Muscle layer of colon (tissue), 2 donors: Measurements from ENCODE around the gene POLR2L.

Experiments
- H3K27ac ChIP-seq: one replicate; pipeline ENCODE4 v1.7.0; 2013; ENCODE audit warnings: low read depth, mild to moderate bottlenecking, low read length, moderate library complexity
- H3K27me3 ChIP-seq, 2 donors: one replicate each; pipeline ENCODE4 v1.7.0; 2013; ENCODE audit warnings: low read length in 2 of 2, mild to moderate bottlenecking in 2 of 2; ENCODE audit not compliant: insufficient read depth in 2 of 2, control insufficient read depth in 1 of 2
- H3K36me3 ChIP-seq: one replicate; pipeline ENCODE4 v1.7.0; 2013; ENCODE audit warnings: mild to moderate bottlenecking, low read length; ENCODE audit not compliant: insufficient read depth
- H3K4me1 ChIP-seq: one replicate; pipeline ENCODE4 v1.7.0; 2013; ENCODE audit warnings: mild to moderate bottlenecking, low read length; ENCODE audit not compliant: insufficient read depth
- H3K4me3 ChIP-seq, 2 donors: one replicate each; pipeline ENCODE4 v1.7.0; 2013; ENCODE audit warnings: low read length in 2 of 2, low read depth in 1 of 2, mild to moderate bottlenecking in 1 of 2, moderate library complexity in 1 of 2
- H3K9ac ChIP-seq: one replicate; pipeline ENCODE4 v1.7.0; 2013; ENCODE audit warnings: low read length
- H3K9me3 ChIP-seq: one replicate; pipeline ENCODE4 v1.7.0; 2013; ENCODE audit warnings: mild to moderate bottlenecking, low read length
- donor health status: abdominal sarcoma.
- donor health status: Adenocarcinoma of cecum.

The POLR2L gene

DNA sequence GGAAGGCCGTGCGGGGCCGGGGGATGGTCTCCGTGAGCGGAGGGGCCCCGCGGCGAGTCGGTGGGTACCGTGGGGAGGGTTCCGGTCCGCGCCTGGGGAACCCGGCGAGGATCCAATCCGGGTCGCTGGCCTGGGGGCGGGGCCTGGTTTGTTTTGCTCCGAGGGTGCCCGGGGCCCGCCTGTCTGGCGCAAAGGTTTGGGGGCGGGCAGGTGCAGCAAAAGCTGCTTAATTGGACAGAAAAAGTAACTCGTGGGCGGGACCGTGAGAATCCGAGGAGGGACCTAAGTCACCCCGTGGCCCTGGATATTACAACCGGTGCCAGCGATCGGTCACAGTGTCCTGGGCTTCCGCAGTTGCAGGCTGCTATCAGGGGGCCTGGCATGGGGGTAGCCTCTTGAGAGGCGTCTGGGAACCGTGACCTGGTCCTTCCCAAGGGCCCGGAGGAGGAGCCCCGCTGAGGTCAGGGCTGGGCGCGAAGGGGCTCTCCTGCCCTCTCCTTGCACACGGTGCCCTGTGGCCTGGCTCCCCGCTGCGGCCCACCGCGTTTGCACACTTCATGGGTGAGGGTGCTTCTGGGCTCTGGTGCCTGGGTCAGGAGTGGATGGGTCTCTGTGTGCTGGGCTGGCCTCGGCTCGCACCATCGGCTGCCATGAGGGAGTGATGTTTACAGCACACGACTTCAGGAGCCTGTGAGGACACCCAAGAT, 22.2 kb downstream of the POLR2L start:
- H3K9ac ChIP-seq, result peak overlapping the region; percentile 57
- H3K4me3 ChIP-seq, result peak overlapping the region; percentile 77 to 81
- H3K27ac ChIP-seq, result peak overlapping the region; percentile 93
- peaks cover 13% of the 10 kb centered on the region for H3K36me3 ChIP-seq
- no peaks in the 10 kb centered on the region for H3K9me3 ChIP-seq
- peaks cover 2 to 7% of the 10 kb centered on the region in 2 donors for H3K27me3 ChIP-seq
- peaks cover 22% of the 10 kb centered on the region for H3K4me1 ChIP-seq

GRCh38 chr11:819129-819931, 23.0 kb downstream of the POLR2L start:
- H3K4me3 ChIP-seq, result peak overlapping the region; percentile 77 to 81
- no peaks in the 10 kb centered on the region for H3K9me3 ChIP-seq
- H3K27ac ChIP-seq, result peak overlapping the region; percentile 93
- peak overlapping the region; percentile 68 for H3K9ac ChIP-seq
- H3K36me3 ChIP-seq, result peaks cover 6% of the 10 kb centered on the region
- H3K4me1 ChIP-seq, result peaks cover 22% of the 10 kb centered on the region
- no peaks in the 10 kb centered on the region for H3K27me3 ChIP-seq

DNA sequence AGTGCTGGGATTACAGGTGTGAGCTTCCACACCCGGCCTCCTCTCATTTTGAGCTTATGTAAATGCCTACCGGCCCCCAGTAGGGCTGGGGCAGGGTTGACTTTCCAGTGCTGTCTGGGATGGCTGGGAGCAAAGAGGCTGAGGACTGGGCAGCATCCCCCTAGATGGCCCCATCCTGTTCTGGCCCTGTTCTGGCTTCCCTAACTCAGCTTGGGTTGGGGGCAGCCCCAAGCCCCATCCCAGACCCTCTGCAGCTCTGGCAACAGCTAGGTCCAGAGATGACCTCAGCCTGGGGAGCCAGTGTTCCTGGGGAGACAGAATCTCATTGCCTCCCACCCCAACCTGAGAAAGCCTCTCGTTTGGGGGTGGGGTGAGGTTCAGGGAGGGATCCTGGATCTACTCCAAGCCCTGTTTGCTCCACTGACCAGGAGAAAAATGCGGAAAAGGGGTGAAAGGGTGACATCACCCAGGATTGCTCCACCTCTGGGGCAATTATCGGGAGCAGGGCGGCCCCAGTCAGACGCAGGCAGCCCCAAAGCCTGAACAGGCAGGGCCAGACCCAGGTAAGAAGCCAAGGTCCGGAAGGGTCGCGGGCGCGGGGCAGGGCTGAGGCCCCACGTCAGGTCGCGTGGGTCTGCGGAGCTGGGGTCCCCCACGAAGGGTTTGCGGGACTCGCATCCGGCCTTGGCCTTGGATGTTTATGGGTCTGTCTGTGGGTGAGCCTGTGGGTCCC, 23.8 kb downstream of the POLR2L start, which contains the start of gene PNPLA2:
PNPLA2 (plus strand) TSS at position 519 of the 733 bp plus-strand sequence. CDS start 805 bp downstream, outside the sequence.
- H3K4me1 ChIP-seq, result peaks cover 22% of the 10 kb centered on the region
- H3K4me3 ChIP-seq, result peak within 1 kb of the TSS; percentile 77 to 81
- H3K27me3 ChIP-seq, result no peaks in the 10 kb centered on the region
- peak within 1 kb of the TSS; percentile 68 for H3K9ac ChIP-seq
- no peaks in the 10 kb centered on the region for H3K36me3 ChIP-seq
- H3K27ac ChIP-seq, result peak within 1 kb of the TSS; percentile 93
- no peaks in the 10 kb centered on the region for H3K9me3 ChIP-seq

GRCh38 chr11:816433-816779, 25.9 kb downstream of the POLR2L start:
- Histone ChIP-seq H3K27ac (no peak overlapping the region), H3K4me1 (peaks cover 22% of the 10 kb centered on the region), H3K27me3 (no peaks in the 10 kb centered on the region), H3K4me3 (no peak overlapping the region), H3K9me3 (no peaks in the 10 kb centered on the region), H3K9ac (no peak overlapping the region), H3K36me3 (peaks cover 20% of the 10 kb centered on the region)

GRCh38 chr11:815675-816432, 26.5 kb downstream of the POLR2L start:
- peaks cover 22% of the 10 kb centered on the region for H3K4me1 ChIP-seq
- H3K27ac ChIP-seq, result no peak overlapping the region
- peaks cover 26% of the 10 kb centered on the region for H3K36me3 ChIP-seq
- H3K4me3 ChIP-seq, result no peak overlapping the region
- no peak overlapping the region for H3K9ac ChIP-seq
- no peaks in the 10 kb centered on the region for H3K27me3 ChIP-seq
- no peaks in the 10 kb centered on the region for H3K9me3 ChIP-seq

DNA sequence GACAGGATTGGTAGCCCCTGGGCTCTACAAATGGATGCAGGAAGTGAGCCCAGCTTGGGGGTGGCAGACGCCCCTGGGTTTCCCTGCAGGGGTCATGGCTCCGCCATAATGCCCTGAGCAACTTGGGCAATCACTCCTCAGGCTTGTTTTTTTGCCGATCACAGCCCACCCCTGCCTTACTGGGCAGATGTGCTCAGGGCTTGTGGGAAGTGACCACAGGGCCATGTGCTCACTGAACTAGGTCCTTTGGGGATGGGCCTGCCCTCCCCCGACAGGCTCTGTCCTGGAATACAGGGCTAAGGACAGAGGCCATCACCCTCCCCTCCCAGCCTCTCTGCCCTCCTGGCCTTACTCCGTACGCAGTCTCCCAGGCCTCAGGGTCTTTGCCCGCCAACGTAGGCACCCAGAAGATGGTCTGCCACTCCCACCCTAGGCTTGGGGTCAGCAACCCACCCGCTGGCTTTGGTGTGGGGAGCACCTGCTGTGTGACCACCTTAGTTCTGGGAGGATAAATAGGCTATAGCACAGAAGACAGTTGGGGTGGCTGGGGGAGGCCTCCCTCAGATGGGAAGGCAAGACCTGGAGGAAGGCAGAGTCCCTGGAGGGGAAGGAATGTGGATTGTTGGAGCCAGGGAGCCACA, 28.8 kb downstream of the POLR2L start:
- H3K9ac ChIP-seq, result no peak overlapping the region
- H3K27ac ChIP-seq, result no peak overlapping the region
- H3K4me3 ChIP-seq, result no peak overlapping the region
- H3K9me3 ChIP-seq, result no peaks in the 10 kb centered on the region
- peaks cover 22% of the 10 kb centered on the region for H3K4me1 ChIP-seq
- H3K27me3 ChIP-seq, result no peaks in the 10 kb centered on the region
- H3K36me3 ChIP-seq, result peaks cover 26% of the 10 kb centered on the region

- no peaks in the 10 kb centered on the region for H3K9me3 ChIP-seq
- no peak overlapping the region for H3K27ac ChIP-seq
- no peak overlapping the region for H3K9ac ChIP-seq
Measured at GRCh38 chr11:813072-813455, 29.3 kb downstream of the POLR2L start.

GRCh38 chr11:812390-812789, 29.9 kb downstream of the POLR2L start:
- Histone ChIP-seq H3K36me3 (peaks cover 26% of the 10 kb centered on the region), H3K4me1 (peaks cover 22% of the 10 kb centered on the region), H3K9ac (no peak overlapping the region), H3K27ac (no peak overlapping the region), H3K9me3 (no peaks in the 10 kb centered on the region), H3K27me3 (no peaks in the 10 kb centered on the region), H3K4me3 (no peak overlapping the region)

More at GRCh38 chr11:813072-813455, 29.3 kb downstream of the POLR2L start:
- peaks cover 26% of the 10 kb centered on the region for H3K36me3 ChIP-seq
- no peak overlapping the region for H3K4me3 ChIP-seq
- peaks cover 22% of the 10 kb centered on the region for H3K4me1 ChIP-seq
- H3K27me3 ChIP-seq, result no peaks in the 10 kb centered on the region

GRCh38 chr11:811446-812245, 30.7 kb downstream of the POLR2L start:
- H3K4me3 ChIP-seq, result no peak overlapping the region
- no peak overlapping the region for H3K27ac ChIP-seq

DNA sequence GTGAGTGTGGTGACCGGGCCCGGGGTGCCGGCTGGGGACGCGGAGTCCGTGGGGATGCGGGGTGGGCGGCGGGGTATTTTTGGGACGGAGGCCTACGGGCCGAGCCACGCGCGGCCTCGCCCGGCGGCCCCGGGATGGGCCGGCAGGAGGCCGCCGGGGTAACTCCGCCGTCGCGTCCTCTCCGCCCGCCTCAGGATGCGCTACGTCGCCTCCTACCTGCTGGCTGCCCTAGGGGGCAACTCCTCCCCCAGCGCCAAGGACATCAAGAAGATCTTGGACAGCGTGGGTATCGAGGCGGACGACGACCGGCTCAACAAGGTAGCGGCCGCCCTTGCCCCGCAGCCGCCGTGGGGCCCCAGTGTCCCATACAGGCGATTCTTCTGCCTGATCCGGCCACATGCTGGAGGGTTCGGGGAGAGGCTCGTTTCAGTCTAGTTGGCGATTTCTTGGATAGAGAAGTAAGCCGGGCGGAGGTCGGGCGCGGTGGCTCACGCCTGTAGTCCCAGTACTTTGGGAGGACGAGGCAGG, 32.2 kb downstream of the POLR2L start:
- H3K4me3 ChIP-seq, result peak overlapping the region; percentile 78 to 82
- peaks cover 26% of the 10 kb centered on the region for H3K36me3 ChIP-seq
- peaks cover 22% of the 10 kb centered on the region for H3K4me1 ChIP-seq
- H3K9me3 ChIP-seq, result no peaks in the 10 kb centered on the region
- H3K27me3 ChIP-seq, result no peaks in the 10 kb centered on the region
- peak overlapping the region; percentile 98 for H3K9ac ChIP-seq
- peak overlapping the region; percentile 89 for H3K27ac ChIP-seq

More at GRCh38 chr11:811446-812245, 30.7 kb downstream of the POLR2L start:
- Histone ChIP-seq H3K36me3 (peaks cover 26% of the 10 kb centered on the region), H3K4me1 (peaks cover 22% of the 10 kb centered on the region), H3K27me3 (no peaks in the 10 kb centered on the region), H3K9me3 (no peaks in the 10 kb centered on the region), H3K9ac (peak overlapping the region; percentile 98)
